HCT116 (cell line): ENCODE data around the gene DNAJC5G. TPM values are rescaled to one million over a fixed set of nuclear protein-coding genes. Genes with fewer than 3 reads are reported as not detected.

Experiments used
- ATAC-seq: fragments of 200-7000 bp; cut with Tn5 transposase; 2 replicates; pipeline ENCODE4 v1.9.1; 2020; ENCODE audit warnings: mild to moderate bottlenecking, moderate library complexity
- BruUV-seq: library from RNA; stranded (reverse); fragments of 400-500 nt; replicated peaks from 2 replicates; lab custom pipeline; 2021; lab: Mats Ljungman, UMichigan
- CTCF ChIA-PET: fragments of 300-600 bp; sonication (Branson Sonifier 250); formaldehyde crosslinking; loops from one replicate; lab custom pipeline; 2021; ENCODE audit warnings: antibody characterized with exemption; lab: Charles Lee
- POLR2A ChIA-PET: fragments of 300-600, 350-600 bp; sonication (Branson Sonifier 250); formaldehyde crosslinking; loops from one replicate; lab custom pipeline; 2021; ENCODE audit warnings: antibody characterized with exemption; lab: Charles Lee
- RAD21 ChIA-PET, 2 experiments: fragments of 300-600 bp; sonication (Branson Sonifier 250); formaldehyde crosslinking; loops; one replicate each; lab custom pipeline; 2023; ENCODE audit warnings: low total read pairs in 2 of 2; ENCODE audit not compliant: uncharacterized antibody in 2 of 2, unreplicated experiment in 2 of 2, low non-redundant PET in 1 of 2; lab: Charles Lee
- DNase-seq: peaks from one replicate; pipeline ENCODE4 v3.0.0-alpha.2; 2010; ENCODE audit warnings: low read depth, low spot score
- H2AFZ ChIP-seq: fragments of 200-600 bp; shearing (Covaris generic), sonication (generic); 2 replicates; pipeline ENCODE4 v1.6.1; 2017; ENCODE audit warnings: low read depth, mixed run types, mixed read lengths, antibody characterized with exemption, low read length; ENCODE audit not compliant: poor library complexity, severe bottlenecking
- H3K27ac ChIP-seq: 2 replicates; pipeline ENCODE4 v1.5.1; 2012; ENCODE audit warnings: low read depth, low read length
- H3K27me3 ChIP-seq: fragments of 200-600 bp; sonication (generic); 2 replicates; pipeline ENCODE4 v1.6.1; 2016; ENCODE audit warnings: mixed run types, low read length, mixed read lengths; ENCODE audit not compliant: insufficient read depth
- H3K36me3 ChIP-seq, 2 experiments: fragments of 200-500 bp in 1 of 2; fragments of 200-600 bp in 1 of 2; sonication (Bioruptor generic) in 1 of 2; sonication (generic) in 1 of 2; 2 replicates each; pipeline versions ENCODE4 v1.5.1 to v1.6.1; 2014 to 2016; ENCODE audit warnings: low read length in 2 of 2, inconsistent platforms in 1 of 2, mixed read lengths in 1 of 2, mixed run types in 1 of 2; ENCODE audit not compliant: insufficient read depth in 2 of 2, control insufficient read depth in 1 of 2
- H3K4me1 ChIP-seq, 2 experiments: fragments of 200-600 bp in 1 of 2; sonication (generic) in 1 of 2; 2 replicates each; pipeline versions ENCODE4 v1.5.1 to v1.6.1; 2012 to 2017; ENCODE audit warnings: low read length in 2 of 2, inconsistent platforms in 1 of 2, mild to moderate bottlenecking in 1 of 2, mixed read lengths in 1 of 2, mixed run types in 1 of 2, moderate library complexity in 1 of 2; ENCODE audit not compliant: insufficient read depth in 2 of 2, control insufficient read depth in 1 of 2
- H3K4me2 ChIP-seq: fragments of 200-600 bp; sonication (generic); 2 replicates; pipeline ENCODE4 v1.6.1; 2017; ENCODE audit warnings: mixed run types, low read length, mixed read lengths
- H3K4me3 ChIP-seq, 2 experiments: fragments of 200-600 bp in 1 of 2; sonication (generic) in 1 of 2; replicated peaks in 1 of 2; 2 replicates each; pipeline ENCODE4 v1.5.1; 2011 to 2016; ENCODE audit warnings: low read length in 2 of 2, control low read depth in 1 of 2, low read depth in 1 of 2, mild to moderate bottlenecking in 1 of 2, mixed read lengths in 1 of 2, mixed run types in 1 of 2
- H3K79me2 ChIP-seq: fragments of 200-600 bp; sonication (generic); 2 replicates; pipeline ENCODE4 v1.6.1; 2017; ENCODE audit warnings: mild to moderate bottlenecking, mixed run types, low read length, moderate library complexity, mixed read lengths; ENCODE audit not compliant: insufficient read depth
- H3K9ac ChIP-seq: fragments of 200-600 bp; sonication (generic); 2 replicates; pipeline ENCODE4 v1.6.1; 2016; ENCODE audit warnings: low read length, mixed read lengths
- H3K9me2 ChIP-seq: fragments of 200-600 bp; sonication (generic), shearing (Covaris generic); 2 replicates; pipeline ENCODE4 v1.6.1; 2017; ENCODE audit warnings: mixed run types, mild to moderate bottlenecking, moderate library complexity; ENCODE audit not compliant: insufficient read depth
- H3K9me3 ChIP-seq, 2 experiments: fragments of 200-500 bp in 1 of 2; fragments of 200-600 bp in 1 of 2; sonication (Bioruptor generic) in 1 of 2; sonication (generic) in 1 of 2; 2 replicates each; pipeline ENCODE4 v1.6.1; 2014 to 2017; ENCODE audit warnings: low read length in 2 of 2, mixed read lengths in 2 of 2, inconsistent platforms in 1 of 2, low read depth in 1 of 2, mild to moderate bottlenecking in 1 of 2, mixed run types in 1 of 2, moderate library complexity in 1 of 2; ENCODE audit not compliant: control insufficient read depth in 1 of 2, insufficient read depth in 1 of 2
- H4K20me1 ChIP-seq: fragments of 200-600 bp; sonication (generic), shearing (Covaris generic); 2 replicates; pipeline ENCODE4 v1.6.1; 2017; ENCODE audit warnings: mixed run types, mild to moderate bottlenecking, moderate library complexity; ENCODE audit not compliant: insufficient read depth
- CBX3 ChIP-seq: IDR thresholded peaks from 2 replicates; pipeline ENCODE4 v1.6.1; 2012; ENCODE audit warnings: low read depth
- CEBPB ChIP-seq: IDR thresholded peaks from 2 replicates; pipeline ENCODE4 v1.6.1; 2012; ENCODE audit warnings: low read depth
- CTCF ChIP-seq, 3 experiments: fragments of 200-600 bp in 1 of 3; sonication (generic) in 1 of 3; IDR thresholded peaks in 2 of 3; conservative IDR thresholded peaks in 1 of 3; 2 replicates each; pipeline ENCODE4 v1.5.1; 2012 to 2017; ENCODE audit warnings: low read depth in 2 of 3, low read length in 2 of 3, antibody characterized with exemption in 1 of 3, borderline replicate concordance in 1 of 3, control low read depth in 1 of 3, mild to moderate bottlenecking in 1 of 3, mixed read lengths in 1 of 3, mixed run types in 1 of 3, moderate library complexity in 1 of 3; ENCODE audit not compliant: insufficient read depth in 1 of 3
- EGR1 ChIP-seq: IDR thresholded peaks from 2 replicates; pipeline ENCODE4 v1.6.1; 2012; ENCODE audit warnings: low read depth
- ELF1 ChIP-seq: IDR thresholded peaks from 2 replicates; pipeline ENCODE4 v1.6.1; 2012; ENCODE audit warnings: low read depth, borderline replicate concordance
- EZH2phosphoT487 ChIP-seq: fragments of 200-600 bp; IDR thresholded peaks from 2 replicates; pipeline ENCODE4 v1.6.1; 2018; ENCODE audit warnings: antibody characterized with exemption, borderline replicate concordance
- FOSL1 ChIP-seq: IDR thresholded peaks from 2 replicates; pipeline ENCODE4 v1.6.1; 2012; ENCODE audit warnings: low read depth
- JUND ChIP-seq: IDR thresholded peaks from 2 replicates; pipeline ENCODE4 v1.6.1; 2012
- MAX ChIP-seq: IDR thresholded peaks from 2 replicates; pipeline ENCODE4 v1.6.1; 2012
- POLR2A ChIP-seq: IDR thresholded peaks from 2 replicates; pipeline ENCODE4 v1.7.0; 2011; ENCODE audit warnings: borderline replicate concordance; ENCODE audit not compliant: insufficient read depth, insufficient read length; ENCODE audit errors: extremely low read depth
- POLR2AphosphoS5 ChIP-seq: IDR thresholded peaks from 2 replicates; pipeline ENCODE4 v1.6.1; 2011; ENCODE audit warnings: mild to moderate bottlenecking, low read depth, low read length, moderate library complexity
- RAD21 ChIP-seq: IDR thresholded peaks from 2 replicates; pipeline ENCODE4 v1.6.1; 2012; ENCODE audit warnings: low read depth, mild to moderate bottlenecking
- REST ChIP-seq: IDR thresholded peaks from 2 replicates; pipeline ENCODE4 v1.6.1; 2012; ENCODE audit warnings: low read depth
- SIN3A ChIP-seq: IDR thresholded peaks from 2 replicates; pipeline ENCODE4 v1.6.1; 2012; ENCODE audit warnings: low read depth
- SP1 ChIP-seq: IDR thresholded peaks from 2 replicates; pipeline ENCODE4 v1.6.1; 2012; ENCODE audit warnings: low read depth
- SRF ChIP-seq: IDR thresholded peaks from 2 replicates; pipeline ENCODE4 v1.6.1; 2012; ENCODE audit warnings: low read depth
- TCF7L2 ChIP-seq: IDR thresholded peaks from 2 replicates; pipeline ENCODE4 v1.7.0; 2011; ENCODE audit warnings: borderline replicate concordance, inconsistent platforms; ENCODE audit not compliant: insufficient read depth, insufficient read length; ENCODE audit errors: extremely low read depth
- YY1 ChIP-seq: IDR thresholded peaks from 2 replicates; pipeline ENCODE4 v1.6.1; 2011; ENCODE audit warnings: low read length, low read depth, moderate library complexity, mild to moderate bottlenecking; ENCODE audit not compliant: insufficient replicate concordance; ENCODE audit errors: extremely low read depth
- ZBTB33 ChIP-seq: IDR thresholded peaks from 2 replicates; pipeline ENCODE4 v1.6.1; 2011; ENCODE audit warnings: mild to moderate bottlenecking, low read length, moderate library complexity; ENCODE audit not compliant: insufficient replicate concordance; ENCODE audit errors: extremely low read depth
- ZNF274 ChIP-seq: fragments of 200-500 bp; sonication (Bioruptor generic); IDR thresholded peaks from 2 replicates; pipeline ENCODE4 v1.6.1; 2014; ENCODE audit warnings: mild to moderate bottlenecking, low read depth, low read length, inconsistent platforms
- intact Hi-C: fragments of 100-400 bp; cut with micrococcal nuclease; formaldehyde crosslinking; loops from 2 replicates; pipeline ENCODE4 v1.10.0; 2022
- total RNA-seq: library from RNA; stranded (reverse); gene quantifications from one replicate; pipeline ENCODE4 v1.2.1, GENCODE V29; 2021; ENCODE audit not compliant: unreplicated experiment

The DNAJC5G gene
- total RNA-seq, 1 experiment from 2014 or later: 2.5 TPM

- ATAC-seq (peak; percentile 81), DNase-seq (peak; percentile 98)
- CTCF ChIA-PET: interaction anchor here (0.6 to 2.7 kb wide), 5 partner anchors 18 to 362 kb away, joined by 3 to 16 read pairs (median 4); no protein-coding TSS in a partner anchor
- Histone ChIP-seq H2AFZ (no peak overlapping the region), H3K79me2 (peaks cover 15% of the 10 kb centered on the region), H3K4me3 (peak overlapping the region; percentile 85 to 90), H3K27me3 (no peaks in the 10 kb centered on the region), H3K9me2 (no peaks in the 10 kb centered on the region), H3K36me3 (0 out of 4 replicates have a peak, but pooled peaks cover 0 to 1% of the 10 kb centered on the region in 2 experiments), H3K4me1 (peaks cover 24 to 40% of the 10 kb centered on the region in 2 experiments), H3K9me3 (no peaks in the 10 kb centered on the region), H4K20me1 (no peaks in the 10 kb centered on the region), H3K27ac (peak overlapping the region; percentile 90), H3K9ac (peak overlapping the region; percentile 92), H3K4me2 (peak overlapping the region; percentile 87)
- POLR2A ChIA-PET: interaction anchor here (1.1 kb wide), 1 partner anchor 18 kb away, joined by 5 read pairs; no protein-coding TSS in a partner anchor
- BruUV-seq: no TSS peak
- TF ChIP-seq CTCF (IDR thresholded peaks at IDR 0.05 in 2 of 3, conservative IDR thresholded peaks at IDR 0.05 in 1 of 3; ENCODE audit: borderline replicate concordance in 1 of 3, insufficient read depth in 1 of 3, low read depth in 2 of 3, low read length in 2 of 3): peak; percentile 59 to 77 (median 73)
- TF ChIP-seq POLR2AphosphoS5: peak; percentile 87
- TF ChIP-seq FOSL1: peak; percentile 99
- no peak for TF ChIP-seq EGR1
- no peak; the same call in 1 of the 2 replicates for TF ChIP-seq CBX3
- TF ChIP-seq ZBTB33: peak; percentile 70
- peak; percentile 90 for TF ChIP-seq SP1
- TF ChIP-seq MAX: peak; percentile 87
- TF ChIP-seq CEBPB: no peak
- no peak for TF ChIP-seq ZNF274
- TF ChIP-seq EZH2phosphoT487: no peak
- TF ChIP-seq JUND: peak; percentile 100
- TF ChIP-seq ELF1: no peak
- peak; percentile 83 for TF ChIP-seq SRF
- peak; percentile 70 for TF ChIP-seq YY1
- TF ChIP-seq REST: no peak
- TF ChIP-seq POLR2A: no peak
- TF ChIP-seq TCF7L2: peak; percentile 62
- TF ChIP-seq SIN3A: peak; percentile 92
- peak; percentile 80 for TF ChIP-seq RAD21
- intact Hi-C loops: loop anchor here (5.0 kb wide), 2 partner anchors 51 to 59 kb away; partner anchors contain the start of genes EIF2B4, SLC30A3 and SNX17
- RAD21 ChIA-PET: no interaction called here
Measured at GRCh38 chr2:27320958-27321543, 45.8 kb downstream of the DNAJC5G start.
